C4-2B (cell line): ENCODE data around the gene DOK1.

Experiments used
- CTCF ChIP-seq: fragments of 450-650 bp; conservative IDR thresholded peaks from 2 replicates; pipeline ENCODE4 v1.5.1; 2017; ENCODE audit warnings: mild to moderate bottlenecking
- ZFX ChIP-seq: fragments of 450-650 bp; IDR thresholded peaks from 2 replicates; pipeline ENCODE4 v1.6.1; 2017

GRCh38 chr2:74553892-74554819 is at the start of gene DOK1, which contains the start of gene LOXL3:
- TF ChIP-seq CTCF (no peak), ZFX (no peak)
